D721Med (cell line): ENCODE data around the gene DOCK1.

Source experiments
- DNase-seq: peaks from one replicate; pipeline ENCODE4 v3.0.0; 2011; ENCODE audit warnings: low spot score; ENCODE audit not compliant: insufficient read length
- FAIRE-seq: peaks from 2 replicates; lab custom pipeline; 2011; peaks lifted over from hg19 to GRCh38; lab: Jason Lieb, UNC
- CTCF ChIP-seq: IDR thresholded peaks from 2 replicates; pipeline ENCODE4 v1.5.1; 2012; ENCODE audit warnings: mild to moderate bottlenecking, control low read depth; ENCODE audit not compliant: insufficient read depth; ENCODE audit errors: missing control alignments

Gene DOCK1

GRCh38 chr10:127179612-127180250 is 274.5 kb downstream of the DOCK1 start:
- FAIRE-seq (no peak), DNase-seq (no peak)
- no peak for TF ChIP-seq CTCF

DNA sequence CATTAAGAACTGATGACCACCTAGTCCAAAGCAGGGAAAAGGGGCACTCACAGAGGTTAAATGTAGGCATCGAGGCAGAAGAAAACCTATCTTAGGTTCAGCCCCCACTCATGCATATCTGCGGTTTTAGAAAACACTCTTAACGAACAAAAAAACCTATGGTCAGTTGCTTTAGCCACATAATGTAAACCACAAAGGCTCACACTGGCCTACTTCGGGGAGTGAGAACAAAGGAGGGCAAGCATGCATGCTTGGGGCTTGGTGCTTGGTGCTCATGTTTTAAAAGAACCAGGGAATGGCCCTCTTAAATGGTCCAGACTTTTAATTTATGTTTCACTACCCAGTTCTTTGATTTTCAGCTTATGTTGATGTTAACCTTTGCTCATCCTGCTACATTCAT is 276.9 kb downstream of the DOCK1 start:
- no peak for DNase-seq
- no peak for FAIRE-seq
- no peak for TF ChIP-seq CTCF

GRCh38 chr10:127184582-127184981 is 279.4 kb downstream of the DOCK1 start:
- DNase-seq (no peak), FAIRE-seq (no peak)
- TF ChIP-seq CTCF, result no peak

DNA sequence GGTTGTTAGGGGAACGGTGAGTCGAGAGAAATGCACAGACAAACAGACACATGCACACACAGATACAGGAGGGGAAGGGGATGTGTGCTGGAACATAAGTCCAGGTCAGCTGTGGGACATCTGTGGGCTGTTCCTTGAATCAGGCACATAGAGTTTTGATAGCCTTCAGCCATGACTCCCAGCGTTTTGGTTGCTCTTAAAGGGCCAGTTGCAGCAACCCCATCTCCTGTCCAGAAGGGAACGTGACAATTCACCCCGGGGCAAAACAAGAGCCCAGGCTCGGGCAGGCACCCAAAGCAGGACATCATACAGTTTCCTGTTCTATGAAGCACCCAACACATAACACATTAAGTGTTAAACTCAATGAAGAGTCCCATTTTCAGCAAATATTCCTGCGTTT is 281.6 kb downstream of the DOCK1 start:
- no peak for TF ChIP-seq CTCF
- FAIRE-seq (no peak), DNase-seq (no peak)

GRCh38 chr10:127189226-127189625 is 284.0 kb downstream of the DOCK1 start:
- no peak for TF ChIP-seq CTCF
- FAIRE-seq (no peak), DNase-seq (no peak)

- no peak for DNase-seq
- no peak for TF ChIP-seq CTCF
- no peak for FAIRE-seq
These were observed 285.2 kb downstream of the DOCK1 start for GRCh38 chr10:127190427-127190826.

GRCh38 chr10:127193125-127193524 is 287.9 kb downstream of the DOCK1 start:
- no peak for TF ChIP-seq CTCF
- DNase-seq, result no peak
- FAIRE-seq, result no peak
